HG03469 (cell line): ENCODE data around the gene C5orf63.
"Not testable (repeated sequence)": the region's sequence is repeated elsewhere in the genome, so short reads cannot be mapped to it uniquely, and the experiment has no call there.

Experiments
- ATAC-seq: cut with Tn5 transposase; IDR thresholded peaks from one replicate; pipeline ENCODE4 v1.9.1; 2021; ENCODE audit warnings: mild to moderate bottlenecking, moderate library complexity, moderate number of reproducible peaks; ENCODE audit not compliant: unreplicated experiment

C5orf63 gene

GRCh38 chr5:127076315-127077129 is 3.2 kb upstream of the C5orf63 start:
- no peak for ATAC-seq

- no peak for ATAC-seq
These were observed 1.2 kb upstream of the C5orf63 start for GRCh38 chr5:127074466-127074865.

- ATAC-seq = no peak
These were observed 3.1 kb downstream of the C5orf63 start for GRCh38 chr5:127070243-127070642.

- no peak for ATAC-seq
These were observed 4.6 kb downstream of the C5orf63 start for GRCh38 chr5:127068493-127069214.

- ATAC-seq = no peak
These were observed 6.6 kb downstream of the C5orf63 start for GRCh38 chr5:127066721-127067120.

- ATAC-seq = no peak
These were observed 9.0 kb downstream of the C5orf63 start for GRCh38 chr5:127064253-127064840.

GRCh38 chr5:127063257-127063913 is 9.9 kb downstream of the C5orf63 start:
- no peak for ATAC-seq

- no peak for ATAC-seq
These were observed 11.3 kb downstream of the C5orf63 start for GRCh38 chr5:127061956-127062355.

- no peak for ATAC-seq
These were observed 11.8 kb downstream of the C5orf63 start for GRCh38 chr5:127061537-127061936.

- no peak for ATAC-seq
These were observed 12.8 kb downstream of the C5orf63 start for GRCh38 chr5:127060470-127060985.

GRCh38 chr5:127056896-127057295 is 16.4 kb downstream of the C5orf63 start:
- no peak for ATAC-seq

- no peak for ATAC-seq
These were observed 17.2 kb downstream of the C5orf63 start for GRCh38 chr5:127055880-127056653.

- not testable (repeated sequence) for ATAC-seq
These were observed 19.8 kb downstream of the C5orf63 start for GRCh38 chr5:127053551-127053950.

GRCh38 chr5:127053049-127053448 is 20.3 kb downstream of the C5orf63 start:
- ATAC-seq = no peak

GRCh38 chr5:127051591-127051990 is 21.7 kb downstream of the C5orf63 start:
- no peak for ATAC-seq

GRCh38 chr5:127046343-127047072 is 26.8 kb downstream of the C5orf63 start:
- no peak for ATAC-seq

GRCh38 chr5:127042593-127042992 is 30.7 kb downstream of the C5orf63 start:
- ATAC-seq = no peak

GRCh38 chr5:127041571-127041970 is 31.7 kb downstream of the C5orf63 start:
- no peak for ATAC-seq

- no peak for ATAC-seq
These were observed 32.3 kb downstream of the C5orf63 start for GRCh38 chr5:127040796-127041520.
